Cardiac muscle cell (in vitro differentiated cells and primary cell): ENCODE measurements around the gene PSEN2. TPM values are rescaled to one million over a fixed set of nuclear protein-coding genes. Genes with fewer than 3 reads are reported as not detected.

Experiments used
- DNase-seq, 2 donors: peaks; one replicate each; pipeline versions ENCODE4 v3.0.0 to v3.0.0-alpha.2; 2010 to 2017; ENCODE audit warnings: low read depth in 1 of 2, low spot score in 1 of 2
- H3K27ac ChIP-seq: fragments of 200-600 bp; sonication (generic); 2 replicates; pipeline ENCODE4 v1.5.1; 2016
- H3K27me3 ChIP-seq: fragments of 200-600 bp; sonication (generic); 2 replicates; pipeline ENCODE4 v1.6.0; 2016; ENCODE audit warnings: control low read depth
- H3K36me3 ChIP-seq: fragments of 200-600 bp; sonication (generic); 2 replicates; pipeline ENCODE4 v1.5.1; 2016; ENCODE audit warnings: control low read depth
- H3K4me1 ChIP-seq: fragments of 200-600 bp; sonication (generic); 2 replicates; pipeline ENCODE4 v1.8.1; 2017; ENCODE audit warnings: low read depth, mild to moderate bottlenecking, mixed run types
- H3K4me3 ChIP-seq: fragments of 200-600 bp; sonication (generic); 2 replicates; pipeline ENCODE4 v1.5.1; 2016; ENCODE audit warnings: mild to moderate bottlenecking
- H3K9me3 ChIP-seq: fragments of 200-600 bp; sonication (generic); 2 replicates; pipeline ENCODE4 v1.5.1; 2017; ENCODE audit warnings: low read depth, mild to moderate bottlenecking, control low read depth
- CTCF ChIP-seq: IDR thresholded peaks from 2 replicates; pipeline ENCODE4 v1.5.1; 2012; ENCODE audit warnings: low read depth, mild to moderate bottlenecking, low read length
- polyA plus RNA-seq: library from polyadenylated mRNA; unstranded; fragments of >200 nt; fragmentation: Nextera tagmentation; extraction: Ambion mirVana; gene quantifications from 2 replicates; pipeline ENCODE4 v1.2.1, GENCODE V29; 2016
- total RNA-seq: library from RNA; depleted of rRNA; stranded (reverse); fragments of >200 nt; gene quantifications from 2 replicates; pipeline ENCODE4 v1.2.3, GENCODE V29; 2016

Gene PSEN2
- total and polyA plus RNA-seq, 2 experiments from 2014 or later = 31.1 to 41.3 TPM

- H3K4me3 ChIP-seq = no peak overlapping the region
- H3K27me3 ChIP-seq = no peaks in the 10 kb centered on the region
- no peak overlapping the region for H3K27ac ChIP-seq
- DNase-seq = no peak
- no peaks in the 10 kb centered on the region for H3K4me1 ChIP-seq
- TF ChIP-seq CTCF = no peak
- H3K9me3 ChIP-seq = no peaks in the 10 kb centered on the region
- H3K36me3 ChIP-seq = peaks cover 5% of the 10 kb centered on the region
Observed at GRCh38 chr1:226892524-226892875, 22.1 kb downstream of the PSEN2 start.

- Histone ChIP-seq H3K27me3 (no peaks in the 10 kb centered on the region), H3K4me3 (no peak overlapping the region), H3K27ac (no peak overlapping the region), H3K4me1 (no peaks in the 10 kb centered on the region), H3K36me3 (peaks cover 5% of the 10 kb centered on the region), H3K9me3 (no peaks in the 10 kb centered on the region)
- DNase-seq = no peak
- no peak for TF ChIP-seq CTCF
Observed at GRCh38 chr1:226893936-226894335, 23.5 kb downstream of the PSEN2 start.

- H3K4me1 ChIP-seq = no peaks in the 10 kb centered on the region
- H3K27me3 ChIP-seq = no peaks in the 10 kb centered on the region
- H3K9me3 ChIP-seq = no peaks in the 10 kb centered on the region
- DNase-seq = no peak
- no peak for TF ChIP-seq CTCF
- H3K4me3 ChIP-seq = no peak overlapping the region
- H3K27ac ChIP-seq = no peak overlapping the region
- peaks cover 5% of the 10 kb centered on the region for H3K36me3 ChIP-seq
Observed at GRCh38 chr1:226894826-226895225, 24.4 kb downstream of the PSEN2 start.

- no peak for DNase-seq
- TF ChIP-seq CTCF = no peak
- Histone ChIP-seq H3K27me3 (no peaks in the 10 kb centered on the region), H3K4me3 (no peak overlapping the region), H3K27ac (no peak overlapping the region), H3K9me3 (no peaks in the 10 kb centered on the region), H3K4me1 (no peaks in the 10 kb centered on the region), H3K36me3 (peaks cover 5% of the 10 kb centered on the region)
Observed at GRCh38 chr1:226895644-226896043, 25.2 kb downstream of the PSEN2 start.

GRCh38 chr1:226898246-226898645 lies 27.8 kb downstream of the PSEN2 start:
- H3K27me3 ChIP-seq = no peaks in the 10 kb centered on the region
- DNase-seq = no peak
- no peak overlapping the region for H3K27ac ChIP-seq
- no peak for TF ChIP-seq CTCF
- no peaks in the 10 kb centered on the region for H3K4me1 ChIP-seq
- H3K4me3 ChIP-seq = no peak overlapping the region
- no peaks in the 10 kb centered on the region for H3K9me3 ChIP-seq
- H3K36me3 ChIP-seq = peaks cover 5% of the 10 kb centered on the region

GRCh38 chr1:226901421-226901820 lies 31.0 kb downstream of the PSEN2 start:
- TF ChIP-seq CTCF = no peak
- Histone ChIP-seq H3K27ac (no peak overlapping the region), H3K4me1 (no peaks in the 10 kb centered on the region), H3K9me3 (no peaks in the 10 kb centered on the region), H3K36me3 (no peaks in the 10 kb centered on the region), H3K27me3 (no peaks in the 10 kb centered on the region), H3K4me3 (no peak overlapping the region)
- DNase-seq = no peak
